Progenitor cell of endocrine pancreas (in vitro differentiated cells): ENCODE measurements around the gene CYP4F22. TPM values are rescaled to one million over a fixed set of nuclear protein-coding genes. Genes with fewer than 3 reads are reported as not detected.
"Not testable (repeated sequence)": the region's sequence is repeated elsewhere in the genome, so short reads cannot be mapped to it uniquely, and the experiment has no call there.

ENCODE experiments used
- DNase-seq: peaks from one replicate; pipeline ENCODE4 v3.0.0; 2021; ENCODE audit warnings: low spot score; ENCODE audit not compliant: unreplicated experiment
- H3K27ac Mint-ChIP-seq: 2 replicates; pipeline ENCODE4 v1.8.0; 2021; ENCODE audit warnings: mild to moderate bottlenecking, moderate library complexity, mixed read lengths
- H3K27me3 Mint-ChIP-seq: 2 replicates; pipeline ENCODE4 v1.8.0; 2021; ENCODE audit warnings: mixed read lengths
- H3K36me3 Mint-ChIP-seq: 2 replicates; pipeline ENCODE4 v1.8.0; 2022; ENCODE audit warnings: mixed read lengths; ENCODE audit not compliant: insufficient read depth
- H3K4me1 Mint-ChIP-seq: 2 replicates; pipeline ENCODE4 v1.8.0; 2021; ENCODE audit warnings: low read depth, mixed read lengths
- H3K4me3 Mint-ChIP-seq: 2 replicates; pipeline ENCODE4 v1.8.0; 2021; ENCODE audit warnings: low read depth, mild to moderate bottlenecking, moderate library complexity, mixed read lengths
- H3K9me3 Mint-ChIP-seq: 2 replicates; pipeline ENCODE4 v1.8.0; 2021; ENCODE audit warnings: low read depth, mixed read lengths
- CTCF ChIP-seq: fragments of 200-600 bp; sonication (generic); IDR thresholded peaks from one replicate; pipeline ENCODE4 v1.5.0; 2021; ENCODE audit warnings: antibody characterized with exemption, mild to moderate bottlenecking; ENCODE audit not compliant: unreplicated experiment
- total RNA-seq: library from RNA; stranded (reverse); gene quantifications from 2 replicates; pipeline ENCODE4 v1.2.1, GENCODE V29; 2021

The CYP4F22 gene
- total RNA-seq, 1 donor from 2014 or later = not detected

GRCh38 chr19:15529774-15530372 lies 21.5 kb downstream of the CYP4F22 start:
- H3K4me3 Mint-ChIP-seq = no peak overlapping the region

GRCh38 chr19:15532779-15533521 lies 24.6 kb downstream of the CYP4F22 start:
- no peak overlapping the region for H3K4me3 Mint-ChIP-seq
- no peak for TF ChIP-seq CTCF
- no peak for DNase-seq
- no peaks in the 10 kb centered on the region for H3K27me3 Mint-ChIP-seq
- H3K27ac Mint-ChIP-seq = no peak overlapping the region
- peaks cover 46% of the 10 kb centered on the region for H3K9me3 Mint-ChIP-seq
- H3K36me3 Mint-ChIP-seq = peaks cover 5% of the 10 kb centered on the region
- H3K4me1 Mint-ChIP-seq = no peaks in the 10 kb centered on the region

More at GRCh38 chr19:15529774-15530372, 21.5 kb downstream of the CYP4F22 start:
- H3K27me3 Mint-ChIP-seq = no peaks in the 10 kb centered on the region
- H3K27ac Mint-ChIP-seq = no peak overlapping the region
- H3K4me1 Mint-ChIP-seq = no peaks in the 10 kb centered on the region
- no peak for DNase-seq
- peaks cover 5% of the 10 kb centered on the region for H3K36me3 Mint-ChIP-seq
- TF ChIP-seq CTCF = no peak
- H3K9me3 Mint-ChIP-seq = peaks cover 42% of the 10 kb centered on the region

- DNase-seq, H3K36me3 Mint-ChIP-seq, H3K27me3 Mint-ChIP-seq, H3K4me1 Mint-ChIP-seq, H3K27ac Mint-ChIP-seq, H3K4me3 Mint-ChIP-seq: not testable (repeated sequence)
- peaks cover 47% of the 10 kb centered on the region for H3K9me3 Mint-ChIP-seq
Observed at GRCh38 chr19:15533522-15533830, 25.2 kb downstream of the CYP4F22 start.

- H3K9me3 Mint-ChIP-seq = peaks cover 47% of the 10 kb centered on the region
Observed at GRCh38 chr19:15534957-15535864, 26.9 kb downstream of the CYP4F22 start.

GRCh38 chr19:15536350-15536749 lies 28.0 kb downstream of the CYP4F22 start:
- H3K27me3 Mint-ChIP-seq = no peaks in the 10 kb centered on the region
- peaks cover 43% of the 10 kb centered on the region for H3K9me3 Mint-ChIP-seq
- H3K4me1 Mint-ChIP-seq = no peaks in the 10 kb centered on the region
- no peak for DNase-seq
- no peak overlapping the region for H3K4me3 Mint-ChIP-seq
- no peak overlapping the region for H3K27ac Mint-ChIP-seq
- no peak for TF ChIP-seq CTCF
- peaks cover 2% of the 10 kb centered on the region for H3K36me3 Mint-ChIP-seq

More at GRCh38 chr19:15534957-15535864, 26.9 kb downstream of the CYP4F22 start:
- Mint-ChIP-seq H3K36me3 (peaks cover 3% of the 10 kb centered on the region), H3K27ac (no peak overlapping the region), H3K27me3 (no peaks in the 10 kb centered on the region), H3K4me3 (no peak overlapping the region), H3K4me1 (no peaks in the 10 kb centered on the region)
- no peak for TF ChIP-seq CTCF
- no peak for DNase-seq
